TTC549 (cell line): Measurements from ENCODE around the gene OGA.

ENCODE experiments used
- FAIRE-seq: peaks from 2 replicates; lab custom pipeline; 2012; peaks lifted over from hg19 to GRCh38; lab: Jason Lieb, UNC

OGA gene

GRCh38 chr10:101818119-101818871, at the start of gene OGA:
Gene OGA, minus strand, starts transcription at chr10:101818444. Its CDS starts 422 bp downstream, at chr10:101818022.
- FAIRE-seq = peak; percentile 97

- no peak for FAIRE-seq
These were observed 49.7 kb upstream of the OGA start for GRCh38 chr10:101867931-101868330.

- FAIRE-seq = no peak
These were observed 41.3 kb upstream of the OGA start for GRCh38 chr10:101859530-101859929.

- FAIRE-seq = no peak
These were observed 40.7 kb upstream of the OGA start for GRCh38 chr10:101858723-101859500.

GRCh38 chr10:101857802-101858476, 39.7 kb upstream of the OGA start:
- no peak for FAIRE-seq

- FAIRE-seq = no peak
These were observed 38.4 kb upstream of the OGA start for GRCh38 chr10:101856626-101857025.

GRCh38 chr10:101851411-101852116, 33.3 kb upstream of the OGA start:
- no peak for FAIRE-seq

GRCh38 chr10:101850749-101851148, 32.5 kb upstream of the OGA start:
- FAIRE-seq = no peak

- no peak for FAIRE-seq
These were observed 30.7 kb upstream of the OGA start for GRCh38 chr10:101848894-101849351.

- no peak for FAIRE-seq
These were observed 30.2 kb upstream of the OGA start for GRCh38 chr10:101848408-101848807.

- no peak for FAIRE-seq
These were observed 27.6 kb upstream of the OGA start for GRCh38 chr10:101845893-101846292.

- no peak for FAIRE-seq
These were observed 25.1 kb upstream of the OGA start, which contains the start of gene KCNIP2 for GRCh38 chr10:101843032-101844021. Gene KCNIP2, minus strand, starts transcription at chr10:101843800. Its CDS starts 232 bp downstream, at chr10:101843568.

GRCh38 chr10:101841826-101842225, 23.6 kb upstream of the OGA start:
- FAIRE-seq = no peak

GRCh38 chr10:101840741-101841453, 22.7 kb upstream of the OGA start:
- FAIRE-seq = no peak

- FAIRE-seq = no peak
These were observed 21.9 kb upstream of the OGA start for GRCh38 chr10:101840102-101840684.

- FAIRE-seq = no peak
These were observed 21.3 kb upstream of the OGA start for GRCh38 chr10:101839416-101840063.

GRCh38 chr10:101839002-101839401, 20.8 kb upstream of the OGA start:
- no peak for FAIRE-seq

- no peak for FAIRE-seq
These were observed 20.2 kb upstream of the OGA start for GRCh38 chr10:101838416-101838970.

GRCh38 chr10:101837748-101838147, 19.5 kb upstream of the OGA start:
- FAIRE-seq = no peak
